GM12878 (cell line): ENCODE measurements around the gene DGKI. TPM values are rescaled to one million over a fixed set of nuclear protein-coding genes. Genes with fewer than 3 reads are reported as not detected.

Source experiments
- ATAC-seq: fragments of 200-7000 bp; cut with Tn5 transposase; 3 replicates; pipeline ENCODE4 v1.9.1; 2020; ENCODE audit warnings: mild to moderate bottlenecking, moderate library complexity
- BruUV-seq: library from RNA; stranded (reverse); fragments of 400-500 nt; replicated peaks from 2 replicates; lab custom pipeline; 2021; lab: Mats Ljungman, UMichigan
- CTCF ChIA-PET: fragments of 300-600 bp; sonication (Branson Sonifier 250); formaldehyde crosslinking; extraction: SDS; loops from one replicate; lab custom pipeline; 2021; ENCODE audit warnings: inconsistent platforms; lab: Yijun Ruan, JAX
- POLR2A ChIA-PET: fragments of 350-600 bp; formaldehyde crosslinking; extraction: SDS; loops from one replicate; lab custom pipeline; 2021; ENCODE audit warnings: inconsistent platforms; lab: Charles Lee
- RAD21 ChIA-PET: fragments of 300-600 bp; sonication (Branson Sonifier 250); formaldehyde crosslinking; loops from one replicate; lab custom pipeline; 2023; ENCODE audit warnings: antibody characterized with exemption; ENCODE audit not compliant: unreplicated experiment; lab: Charles Lee
- SMC1A ChIA-PET: fragments of 300-600 bp; sonication (Branson Sonifier 250); formaldehyde crosslinking; loops from one replicate; lab custom pipeline; 2023; ENCODE audit not compliant: unreplicated experiment, uncharacterized antibody; lab: Charles Lee
- DNase-seq: peaks from one replicate; pipeline ENCODE4 v3.0.0-alpha.2; 2011; ENCODE audit warnings: low read depth, low spot score
- FAIRE-seq: peaks from 3 replicates; lab custom pipeline; 2011; peaks lifted over from hg19 to GRCh38; lab: Jason Lieb, UNC
- H2AFZ ChIP-seq: 2 replicates; pipeline ENCODE4 v1.6.0; 2011; ENCODE audit warnings: low read depth, low read length, control low read depth; ENCODE audit not compliant: control insufficient read depth
- H3K27ac ChIP-seq: 2 replicates; pipeline ENCODE4 v1.5.1; 2011; ENCODE audit warnings: control low read depth; ENCODE audit not compliant: control insufficient read depth, insufficient read depth
- H3K27me3 ChIP-seq, 2 experiments: replicated peaks in 1 of 2; 2 replicates each; pipeline versions ENCODE4 v1.6.0 to v1.6.1; 2011; ENCODE audit warnings: low read length in 1 of 2; ENCODE audit not compliant: control insufficient read depth in 2 of 2, insufficient read depth in 2 of 2
- H3K36me3 ChIP-seq, 2 experiments: 2 replicates each; pipeline ENCODE4 v1.5.1; 2011; ENCODE audit warnings: low read length in 1 of 2; ENCODE audit not compliant: control insufficient read depth in 2 of 2, insufficient read depth in 2 of 2
- H3K4me1 ChIP-seq: 2 replicates; pipeline ENCODE4 v1.6.1; 2011; ENCODE audit warnings: mild to moderate bottlenecking, low read length, moderate library complexity, mixed read lengths; ENCODE audit not compliant: control insufficient read depth, insufficient read depth
- H3K4me2 ChIP-seq: 2 replicates; pipeline ENCODE4 v1.6.0; 2011; ENCODE audit warnings: control low read depth; ENCODE audit not compliant: control insufficient read depth, insufficient read depth
- H3K4me3 ChIP-seq: fragments of 200-600 bp; sonication (generic); 2 replicates; pipeline ENCODE4 v1.5.1; 2016
- H3K79me2 ChIP-seq: 2 replicates; pipeline ENCODE4 v1.6.0; 2011; ENCODE audit warnings: low read length; ENCODE audit not compliant: control insufficient read depth, insufficient read depth
- H3K9ac ChIP-seq: 2 replicates; pipeline ENCODE4 v1.8.0; 2011; ENCODE audit warnings: low read length, control low read depth, mixed read lengths; ENCODE audit not compliant: control insufficient read depth, insufficient read depth
- H3K9me3 ChIP-seq: replicated peaks from 3 replicates; pipeline ENCODE4 v1.5.1; 2011; ENCODE audit warnings: mild to moderate bottlenecking, low read length; ENCODE audit not compliant: control insufficient read depth, insufficient read depth
- H4K20me1 ChIP-seq: 2 replicates; pipeline ENCODE4 v1.6.0; 2011; ENCODE audit not compliant: control insufficient read depth, insufficient read depth
- ATF7 ChIP-seq: fragments of 450-650 bp; IDR thresholded peaks from 2 replicates; pipeline ENCODE4 v1.6.1; 2016; ENCODE audit warnings: low read depth, mild to moderate bottlenecking
- BCL11A ChIP-seq: IDR thresholded peaks from 2 replicates; pipeline ENCODE4 v1.6.1; 2011; ENCODE audit warnings: low read depth, low read length
- CHD2 ChIP-seq: IDR thresholded peaks from 2 replicates; pipeline ENCODE4 v1.6.1; 2011; ENCODE audit warnings: low read depth, low read length, improper control_type of control experiment, borderline replicate concordance
- CUX1 ChIP-seq: IDR thresholded peaks from 2 replicates; pipeline ENCODE4 v1.6.1; 2012; ENCODE audit warnings: improper control_type of control experiment, low read depth, low read length; ENCODE audit not compliant: insufficient replicate concordance
- ELK1 ChIP-seq: IDR thresholded peaks from 2 replicates; pipeline ENCODE4 v1.6.1; 2012; ENCODE audit warnings: low read depth, low read length, improper control_type of control experiment
- EP300 ChIP-seq, 2 experiments: fragments of 150-350 bp in 1 of 2; IDR thresholded peaks; 2 replicates each; pipeline ENCODE4 v1.6.1; 2011 to 2012; ENCODE audit warnings: low read depth in 2 of 2, low read length in 2 of 2, borderline replicate concordance in 1 of 2, improper control_type of control experiment in 1 of 2, inconsistent platforms in 1 of 2; ENCODE audit not compliant: control insufficient read depth in 1 of 2
- FOS ChIP-seq: IDR thresholded peaks from 3 replicates; pipeline ENCODE4 v1.6.1; 2011; ENCODE audit warnings: borderline replicate concordance; ENCODE audit not compliant: insufficient read length; ENCODE audit errors: extremely low read depth
- FOXM1 ChIP-seq: IDR thresholded peaks from 2 replicates; pipeline ENCODE4 v1.6.1; 2012; ENCODE audit warnings: low read depth, mild to moderate bottlenecking, inconsistent platforms, low read length, moderate library complexity
- HDAC2 ChIP-seq: fragments of 200-600 bp; sonication (generic); IDR thresholded peaks from 2 replicates; pipeline ENCODE4 v1.6.1; 2017
- HSF1 ChIP-seq: fragments of 150-350 bp; IDR thresholded peaks from 2 replicates; pipeline ENCODE4 v1.6.1; 2014; ENCODE audit warnings: mild to moderate bottlenecking, low read depth, low read length
- MTA3 ChIP-seq: IDR thresholded peaks from 2 replicates; pipeline ENCODE4 v1.6.1; 2012; ENCODE audit warnings: low read length, inconsistent platforms, borderline replicate concordance
- RBBP5 ChIP-seq: fragments of 200-600 bp; sonication (generic); conservative IDR thresholded peaks from 2 replicates; pipeline ENCODE4 v1.6.1; 2016
- SP1 ChIP-seq: IDR thresholded peaks from one replicate; pipeline ENCODE4 v1.6.1; 2011; ENCODE audit warnings: low read depth, low read length
- SREBF1 ChIP-seq: IDR thresholded peaks from 2 replicates; pipeline ENCODE4 v1.6.1; 2012; ENCODE audit warnings: mild to moderate bottlenecking, low read length
- SUZ12 ChIP-seq: fragments of 200-600 bp; sonication (generic); IDR thresholded peaks from one replicate; pipeline ENCODE4 v1.6.1; 2018; ENCODE audit warnings: antibody characterized with exemption, mild to moderate bottlenecking; ENCODE audit not compliant: unreplicated experiment
- TCF7 ChIP-seq: IDR thresholded peaks from 2 replicates; pipeline ENCODE4 v1.6.1; 2014; ENCODE audit warnings: antibody characterized with exemption, borderline replicate concordance
- USF1 ChIP-seq: IDR thresholded peaks from 2 replicates; pipeline ENCODE4 v1.6.1; 2011; ENCODE audit warnings: borderline replicate concordance, low read depth, mild to moderate bottlenecking, moderate library complexity, mixed read lengths, low read length; ENCODE audit not compliant: insufficient read depth; ENCODE audit errors: extremely low read length
- WGBS: methylation state at CpG from one replicate; pipeline ENCODE4 v1.1.6; 2016; ENCODE audit warnings: low lambda C conversion rate; ENCODE audit not compliant: insufficient replicate concordance, insufficient coverage; ENCODE audit errors: missing lambda C conversion rate; 5-methylcytosine and 5-hydroxymethylcytosine counted together
- in situ Hi-C: fragments of 300-500 bp; cut with MboI; formaldehyde crosslinking; loops from 9 replicates; pipeline ENCODE4 v1.14.3; 2018; ENCODE audit warnings: mixed read lengths
- intact Hi-C: fragments of 100-400 bp; cut with micrococcal nuclease; formaldehyde crosslinking; loops from one replicate; pipeline ENCODE4 v1.14.2; 2022; ENCODE audit not compliant: unreplicated experiment
- polyA plus RNA-seq, 11 experiments: library from polyadenylated mRNA; depleted of rRNA in 4 of 11; unstranded in 6 of 11; stranded (reverse) in 5 of 11; fragments of >200 nt; fragmentation: Nextera tagmentation in 4 of 11; fragmentation: Illumina TruSeq in 1 of 11; extraction: Ambion mirVana in 4 of 11; extraction: Trizol in 1 of 11; gene quantifications; 1 replicate in 1 of 11; 2 replicates in 10 of 11; pipeline versions ENCODE4 v1.2.1 to v1.2.3, GENCODE V29; 2011 to 2016; ENCODE audit warnings: inconsistent platforms in 2 of 11, missing spikeins in 2 of 11, low read depth in 1 of 11
- total RNA-seq, 4 experiments: library from RNA; depleted of rRNA in 3 of 4; stranded (reverse); fragments of >200 nt in 3 of 4; fragmentation: Illumina TruSeq in 1 of 4; extraction: Trizol in 1 of 4; gene quantifications; 2 replicates each; pipeline versions ENCODE4 v1.2.1 to v1.2.3, GENCODE V29; 2013 to 2021

The DGKI gene
- total and polyA plus RNA-seq, 10 of the 15 experiments (the other 5 are each of a cell fraction or from before 2014, with no cell fraction given), result 10.4 to 37.1 (median 22.1) TPM

- no peak overlapping the region for H3K9ac ChIP-seq
- TF ChIP-seq SUZ12, result no peak
- no peak for TF ChIP-seq FOS
- no peak for TF ChIP-seq HDAC2
- no peak for TF ChIP-seq SREBF1
- no peak for TF ChIP-seq ATF7
- no peak for TF ChIP-seq EP300 (IDR thresholded peaks at IDR 0.05; ENCODE audit: borderline replicate concordance in 1 of 2, control insufficient read depth in 1 of 2, low read depth in 2 of 2, low read length in 2 of 2)
- TF ChIP-seq CHD2, result no peak
- no peak for TF ChIP-seq ELK1
- TF ChIP-seq MTA3, result no peak
- no peak for TF ChIP-seq TCF7
- no peak for TF ChIP-seq SP1
- TF ChIP-seq USF1, result no peak
- TF ChIP-seq RBBP5, result no peak
- no peak for TF ChIP-seq FOXM1
- no peak for TF ChIP-seq HSF1
- no peak for TF ChIP-seq CUX1
- TF ChIP-seq BCL11A, result no peak
Observed at GRCh38 chr7:137832382-137832781, 14.4 kb downstream of the DGKI start.

More at GRCh38 chr7:137832382-137832781, 14.4 kb downstream of the DGKI start:
- SMC1A ChIA-PET, result interaction anchor here (0.6 to 2.7 kb wide), 2 partner anchors 14 to 59 kb away, joined by 3 to 7 read pairs; no protein-coding TSS in a partner anchor
- Histone ChIP-seq H3K27me3 (no peaks in the 10 kb centered on the region), H3K4me1 (no peaks in the 10 kb centered on the region), H3K79me2 (no peaks in the 10 kb centered on the region), H2AFZ (no peak overlapping the region), H3K27ac (no peak overlapping the region), H3K4me3 (no peak overlapping the region), H3K9me3 (peaks cover 10% of the 10 kb centered on the region), H4K20me1 (no peaks in the 10 kb centered on the region), H3K4me2 (no peak overlapping the region), H3K36me3 (no peaks in the 10 kb centered on the region)
- BruUV-seq, result no TSS peak
- CTCF ChIA-PET, result interaction anchor here (1.2 kb wide), 1 partner anchor 11 kb away, joined by 3 read pairs; no protein-coding TSS in a partner anchor
- intact Hi-C loops, result no loop called here
- POLR2A ChIA-PET, result interaction anchor here (3.4 kb wide), 1 partner anchor 8 kb away, joined by 9 read pairs; no protein-coding TSS in a partner anchor
- ATAC-seq (no peak), FAIRE-seq (no peak), DNase-seq (no peak)
- 49% methylated on average over 2 of the region's 2 CpGs for WGBS
- RAD21 ChIA-PET, result interaction anchor here (0.6 kb wide), 1 partner anchor 427 kb away, joined by 4 read pairs; no protein-coding TSS in a partner anchor
- in situ Hi-C loops, result no loop called here
